Measurements from ENCODE around the gene VSIR.

- TF ChIP-seq CTCF (IDR thresholded peaks at IDR 0.05 in 8 of 11, conservative IDR thresholded peaks at IDR 0.05 in 3 of 11) (no peak), POLR2A (IDR thresholded peaks at IDR 0.05) (no peak)
Observed at GRCh38 chr10:71795248-71795647, 21.9 kb upstream of the VSIR start.
